ENCODE data around the gene PKNOX2. TPM values are rescaled to one million over a fixed set of nuclear protein-coding genes. Genes with fewer than 3 reads are reported as not detected.

PKNOX2 gene
- total RNA-seq, 1 donor from 2014 or later = 3.4 TPM

- no peaks in the 10 kb centered on the region for H3K9me3 ChIP-seq
- H3K27ac ChIP-seq = no peak overlapping the region
- intact Hi-C loops (cut with DNase I) = loop anchor here (10.0 kb wide), 1 partner anchor 322 kb away; no protein-coding TSS in a partner anchor
- no peak overlapping the region for H3K4me3 ChIP-seq
- H3K36me3 ChIP-seq = no peaks in the 10 kb centered on the region
- TF ChIP-seq POLR2A (IDR thresholded peaks at IDR 0.05) = no peak
- TF ChIP-seq CTCF (IDR thresholded peaks at IDR 0.05) = no peak
- TF ChIP-seq POLR2AphosphoS5 (IDR thresholded peaks at IDR 0.05; ENCODE audit: insufficient read depth in 1 of 2, low read depth in 1 of 2) = no peak
- no peak for DNase-seq (ENCODE audit: extremely low spot score in 2 of 2)
- peaks cover 8% of the 10 kb centered on the region for H3K4me1 ChIP-seq
- H3K27me3 ChIP-seq = no peaks in the 10 kb centered on the region
These were observed 242.5 kb downstream of the PKNOX2 start for GRCh38 chr11:125407046-125407445.

- H3K27ac ChIP-seq = no peak overlapping the region
These were observed 243.8 kb downstream of the PKNOX2 start for GRCh38 chr11:125408311-125408711.

GRCh38 chr11:125410091-125410490 lies 245.5 kb downstream of the PKNOX2 start:
- Histone ChIP-seq H3K36me3 (no peaks in the 10 kb centered on the region), H3K4me3 (no peak overlapping the region), H3K4me1 (peaks cover 3% of the 10 kb centered on the region), H3K27ac (no peak overlapping the region), H3K9me3 (no peaks in the 10 kb centered on the region), H3K27me3 (no peaks in the 10 kb centered on the region)
- no peak for TF ChIP-seq POLR2AphosphoS5 (IDR thresholded peaks at IDR 0.05; ENCODE audit: insufficient read depth in 1 of 2, low read depth in 1 of 2)
- TF ChIP-seq CTCF (IDR thresholded peaks at IDR 0.05) = no peak
- TF ChIP-seq POLR2A (IDR thresholded peaks at IDR 0.05) = no peak
- intact Hi-C loops (cut with DNase I) = no loop called here
- DNase-seq (ENCODE audit: extremely low spot score in 2 of 2) = no peak

More at GRCh38 chr11:125408311-125408711, 243.8 kb downstream of the PKNOX2 start:
- no peak overlapping the region for H3K4me3 ChIP-seq
- H3K27me3 ChIP-seq = no peaks in the 10 kb centered on the region
- H3K36me3 ChIP-seq = no peaks in the 10 kb centered on the region
- DNase-seq (ENCODE audit: extremely low spot score in 2 of 2) = no peak
- peaks cover 8% of the 10 kb centered on the region for H3K4me1 ChIP-seq
- intact Hi-C loops (cut with DNase I) = loop anchor here (10.0 kb wide), 1 partner anchor 324 kb away; no protein-coding TSS in a partner anchor
- TF ChIP-seq CTCF (IDR thresholded peaks at IDR 0.05) (no peak), POLR2AphosphoS5 (IDR thresholded peaks at IDR 0.05; ENCODE audit: insufficient read depth in 1 of 2, low read depth in 1 of 2) (no peak), POLR2A (IDR thresholded peaks at IDR 0.05) (no peak)
- no peaks in the 10 kb centered on the region for H3K9me3 ChIP-seq

GRCh38 chr11:125412177-125412496 lies 247.6 kb downstream of the PKNOX2 start:
- no peaks in the 10 kb centered on the region for H3K4me1 ChIP-seq
- TF ChIP-seq POLR2AphosphoS5 (IDR thresholded peaks at IDR 0.05; ENCODE audit: insufficient read depth in 1 of 2, low read depth in 1 of 2) = no peak
- TF ChIP-seq CTCF (IDR thresholded peaks at IDR 0.05) = no peak
- no peak for TF ChIP-seq POLR2A (IDR thresholded peaks at IDR 0.05)
- no peaks in the 10 kb centered on the region for H3K36me3 ChIP-seq
- no peaks in the 10 kb centered on the region for H3K27me3 ChIP-seq
- DNase-seq (ENCODE audit: extremely low spot score in 2 of 2) = no peak
- H3K9me3 ChIP-seq = no peaks in the 10 kb centered on the region
- H3K27ac ChIP-seq = no peak overlapping the region
- intact Hi-C loops (cut with DNase I) = no loop called here
- H3K4me3 ChIP-seq = no peak overlapping the region

- no peaks in the 10 kb centered on the region for H3K9me3 ChIP-seq
- H3K4me3 ChIP-seq = no peak overlapping the region
- no peak for DNase-seq (ENCODE audit: extremely low spot score in 2 of 2)
- H3K27ac ChIP-seq = no peak overlapping the region
- no peaks in the 10 kb centered on the region for H3K27me3 ChIP-seq
- intact Hi-C loops (cut with DNase I) = no loop called here
- TF ChIP-seq POLR2A (IDR thresholded peaks at IDR 0.05) (no peak), POLR2AphosphoS5 (IDR thresholded peaks at IDR 0.05; ENCODE audit: insufficient read depth in 1 of 2, low read depth in 1 of 2) (no peak), CTCF (IDR thresholded peaks at IDR 0.05) (no peak)
- H3K36me3 ChIP-seq = no peaks in the 10 kb centered on the region
- no peaks in the 10 kb centered on the region for H3K4me1 ChIP-seq
These were observed 248.0 kb downstream of the PKNOX2 start for GRCh38 chr11:125412509-125412908.

All from vagina (tissue), 2 donors.